OCI-LY1 (cell line): Measurements from ENCODE around the gene NMB.

ENCODE experiments used
- H2AFZ ChIP-seq: fragments of 200-600 bp; sonication (generic), shearing (Covaris generic); 2 replicates; pipeline ENCODE4 v1.6.0; 2014; ENCODE audit warnings: antibody characterized with exemption, mild to moderate bottlenecking, low read length
- H3F3A ChIP-seq: fragments of 200-600 bp; sonication (generic), shearing (Covaris generic); 2 replicates; pipeline ENCODE4 v1.6.0; 2014; ENCODE audit warnings: mild to moderate bottlenecking, antibody characterized with exemption, low read length, moderate library complexity; ENCODE audit not compliant: insufficient read depth
- H3K27ac ChIP-seq: fragments of 200-600 bp; sonication (generic); 2 replicates; pipeline ENCODE4 v1.5.1; 2014; ENCODE audit warnings: low read length, mixed run types, mild to moderate bottlenecking, low read depth; ENCODE audit not compliant: poor library complexity, severe bottlenecking
- H3K27me3 ChIP-seq: fragments of 200-600 bp; sonication (generic); 2 replicates; pipeline ENCODE4 v1.6.0; 2014; ENCODE audit warnings: antibody characterized with exemption, mild to moderate bottlenecking, low read length, moderate library complexity; ENCODE audit not compliant: insufficient read depth
- H3K36me3 ChIP-seq: fragments of 200-600 bp; sonication (generic); 2 replicates; pipeline ENCODE4 v1.6.1; 2014; ENCODE audit warnings: mild to moderate bottlenecking, antibody characterized with exemption, low read length, moderate library complexity, mixed read lengths; ENCODE audit not compliant: insufficient read depth
- H3K4me1 ChIP-seq: fragments of 200-600 bp; sonication (generic); 2 replicates; pipeline ENCODE4 v1.5.1; 2014; ENCODE audit warnings: mild to moderate bottlenecking, low read length, moderate library complexity; ENCODE audit not compliant: insufficient read depth, severe bottlenecking
- H3K4me2 ChIP-seq: fragments of 200-600 bp; sonication (generic), shearing (Covaris generic); 2 replicates; pipeline ENCODE4 v1.6.1; 2014; ENCODE audit warnings: low read length
- H3K4me3 ChIP-seq: fragments of 200-600 bp; sonication (generic); 2 replicates; pipeline ENCODE4 v1.5.1; 2014; ENCODE audit warnings: low read length, low read depth, mild to moderate bottlenecking, mixed read lengths; ENCODE audit not compliant: poor library complexity, severe bottlenecking
- H3K79me2 ChIP-seq: fragments of 200-600 bp; shearing (Covaris generic); 2 replicates; pipeline ENCODE4 v1.6.1; 2016; ENCODE audit warnings: mixed run types, low read length, mixed read lengths; ENCODE audit not compliant: insufficient read depth
- H3K9ac ChIP-seq: fragments of 200-600 bp; sonication (generic), shearing (Covaris generic); 2 replicates; pipeline ENCODE4 v1.6.1; 2014; ENCODE audit warnings: mild to moderate bottlenecking, low read length, mixed read lengths
- H3K9me2 ChIP-seq: fragments of 200-600 bp; sonication (generic), shearing (Covaris generic); 2 replicates; pipeline ENCODE4 v1.6.1; 2014; ENCODE audit warnings: low read depth, mild to moderate bottlenecking, low read length, mixed read lengths
- H3K9me3 ChIP-seq: fragments of 200-600 bp; shearing (Covaris generic); 2 replicates; pipeline ENCODE4 v1.6.1; 2014; ENCODE audit warnings: low read length, mixed read lengths
- H4K20me1 ChIP-seq: fragments of 200-600 bp; sonication (generic), shearing (Covaris generic); 2 replicates; pipeline ENCODE4 v1.6.0; 2016; ENCODE audit warnings: mild to moderate bottlenecking, low read length; ENCODE audit not compliant: insufficient read depth
- CTCF ChIP-seq: fragments of 200-600 bp; sonication (generic), shearing (Covaris generic); IDR thresholded peaks from 2 replicates; pipeline ENCODE4 v1.5.1; 2017; ENCODE audit warnings: mild to moderate bottlenecking, antibody characterized with exemption, low read length, moderate library complexity, mixed read lengths
- EZH2 ChIP-seq: fragments of 200-600 bp; sonication (generic), shearing (Covaris generic); IDR thresholded peaks from 2 replicates; pipeline ENCODE4 v1.8.0; 2017; ENCODE audit warnings: borderline replicate concordance, mixed run types, mild to moderate bottlenecking, antibody characterized with exemption, low read length, moderate library complexity, mixed read lengths

The NMB gene

GRCh38 chr15:84684092-84684491 lies 26.1 kb upstream of the NMB start:
- no peak for TF ChIP-seq EZH2
- no peak for TF ChIP-seq CTCF
- no peaks in the 10 kb centered on the region for H3K79me2 ChIP-seq
- H3K4me3 ChIP-seq: no peak overlapping the region
- H3K36me3 ChIP-seq: peaks cover 68% of the 10 kb centered on the region
- no peaks in the 10 kb centered on the region for H3K9me3 ChIP-seq
- H4K20me1 ChIP-seq: no peaks in the 10 kb centered on the region
- H3K27me3 ChIP-seq: no peaks in the 10 kb centered on the region
- no peak overlapping the region for H3K4me2 ChIP-seq
- H3K9me2 ChIP-seq: no peaks in the 10 kb centered on the region
- H3K27ac ChIP-seq: no peak overlapping the region
- no peak overlapping the region for H2AFZ ChIP-seq
- H3K4me1 ChIP-seq: no peaks in the 10 kb centered on the region
- no peaks in the 10 kb centered on the region for H3F3A ChIP-seq
- H3K9ac ChIP-seq: no peak overlapping the region

DNA sequence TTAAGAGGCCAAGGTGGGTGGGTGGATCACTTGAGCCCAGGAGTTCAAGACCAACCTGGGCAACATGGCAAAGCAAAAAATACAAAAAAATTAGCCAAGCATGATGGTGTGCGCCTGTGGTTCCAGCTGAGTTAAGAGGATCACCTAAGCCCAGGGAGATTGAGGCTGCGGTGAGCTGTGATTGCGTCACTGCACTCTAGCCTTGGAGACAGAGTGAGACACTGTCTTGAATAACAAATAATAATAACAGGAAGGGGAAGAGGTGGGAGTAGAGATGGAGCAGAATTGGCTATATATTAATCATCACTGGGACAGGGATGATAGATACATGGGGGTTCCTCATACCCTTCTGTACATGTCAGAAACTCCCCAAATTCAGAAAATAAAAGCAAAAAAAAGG lies 23.8 kb upstream of the NMB start:
- no peaks in the 10 kb centered on the region for H3K79me2 ChIP-seq
- H2AFZ ChIP-seq: no peak overlapping the region
- no peaks in the 10 kb centered on the region for H3K4me1 ChIP-seq
- no peak overlapping the region for H3K9ac ChIP-seq
- no peak for TF ChIP-seq EZH2
- TF ChIP-seq CTCF: no peak
- H4K20me1 ChIP-seq: no peaks in the 10 kb centered on the region
- no peaks in the 10 kb centered on the region for H3F3A ChIP-seq
- H3K9me3 ChIP-seq: no peaks in the 10 kb centered on the region
- H3K27me3 ChIP-seq: no peaks in the 10 kb centered on the region
- H3K4me3 ChIP-seq: no peak overlapping the region
- H3K36me3 ChIP-seq: peaks cover 65% of the 10 kb centered on the region
- no peak overlapping the region for H3K4me2 ChIP-seq
- H3K9me2 ChIP-seq: no peaks in the 10 kb centered on the region
- no peak overlapping the region for H3K27ac ChIP-seq

GRCh38 chr15:84671211-84671610 lies 13.2 kb upstream of the NMB start:
- peaks cover 48% of the 10 kb centered on the region for H3K36me3 ChIP-seq
- H3K9me3 ChIP-seq: no peaks in the 10 kb centered on the region
- H3K4me2 ChIP-seq: no peak overlapping the region
- no peak overlapping the region for H2AFZ ChIP-seq
- no peak for TF ChIP-seq CTCF
- no peak for TF ChIP-seq EZH2
- no peaks in the 10 kb centered on the region for H3K27me3 ChIP-seq
- H3K27ac ChIP-seq: no peak overlapping the region
- H3K9me2 ChIP-seq: no peaks in the 10 kb centered on the region
- no peak overlapping the region for H3K4me3 ChIP-seq
- H3K4me1 ChIP-seq: no peaks in the 10 kb centered on the region
- no peak overlapping the region for H3K9ac ChIP-seq
- H4K20me1 ChIP-seq: no peaks in the 10 kb centered on the region
- no peaks in the 10 kb centered on the region; the same call in 1 of the 2 replicates for H3F3A ChIP-seq
- H3K79me2 ChIP-seq: no peaks in the 10 kb centered on the region
